Astrocyte (in vitro differentiated cells and primary cell): Measurements from ENCODE around the gene BIRC6. TPM values are rescaled to one million over a fixed set of nuclear protein-coding genes. Genes with fewer than 3 reads are reported as not detected.
"Not testable (repeated sequence)": the region's sequence is repeated elsewhere in the genome, so short reads cannot be mapped to it uniquely, and the experiment has no call there.

Experiments used
- DNase-seq: peaks from one replicate; pipeline ENCODE4 v3.0.0-alpha.2; 2010; ENCODE audit warnings: low read depth
- FAIRE-seq: peaks from 2 replicates; lab custom pipeline; 2011; peaks lifted over from hg19 to GRCh38; lab: Jason Lieb, UNC
- H2AFZ ChIP-seq: 2 replicates; pipeline ENCODE4 v1.6.0; 2012; ENCODE audit warnings: low read depth, low read length, inconsistent platforms
- H3K27ac ChIP-seq: 2 replicates; pipeline ENCODE4 v1.5.1; 2011; ENCODE audit warnings: low read depth, low read length, inconsistent platforms
- H3K27me3 ChIP-seq: 2 replicates; pipeline ENCODE4 v1.6.0; 2011; ENCODE audit warnings: low read length, inconsistent platforms; ENCODE audit not compliant: insufficient read depth
- H3K36me3 ChIP-seq: 2 replicates; pipeline ENCODE4 v1.5.1; 2011; ENCODE audit warnings: low read length, inconsistent platforms; ENCODE audit not compliant: insufficient read depth
- H3K4me1 ChIP-seq: 2 replicates; pipeline ENCODE4 v1.5.1; 2011; ENCODE audit warnings: low read length, inconsistent platforms; ENCODE audit not compliant: insufficient read depth
- H3K4me2 ChIP-seq: 2 replicates; pipeline ENCODE4 v1.6.0; 2012; ENCODE audit warnings: low read length, inconsistent platforms
- H3K4me3 ChIP-seq: 2 replicates; pipeline ENCODE4 v1.5.1; 2011; ENCODE audit warnings: low read depth, mild to moderate bottlenecking, low read length, inconsistent platforms; ENCODE audit not compliant: insufficient read depth
- H3K79me2 ChIP-seq: 2 replicates; pipeline ENCODE4 v1.6.0; 2012; ENCODE audit warnings: mild to moderate bottlenecking, low read length, inconsistent platforms; ENCODE audit not compliant: insufficient read depth
- H3K9ac ChIP-seq: 2 replicates; pipeline ENCODE4 v1.6.0; 2012; ENCODE audit warnings: mild to moderate bottlenecking, low read length, inconsistent platforms
- H3K9me3 ChIP-seq: 2 replicates; pipeline ENCODE4 v1.5.1; 2012; ENCODE audit warnings: low read depth, mild to moderate bottlenecking, low read length, inconsistent platforms; ENCODE audit not compliant: insufficient read depth
- H4K20me1 ChIP-seq: 2 replicates; pipeline ENCODE4 v1.6.0; 2012; ENCODE audit warnings: low read length, inconsistent platforms; ENCODE audit not compliant: insufficient read depth
- H3K27ac Mint-ChIP-seq: one replicate; pipeline ENCODE4 v1.8.0; 2021; ENCODE audit warnings: mild to moderate bottlenecking, mixed read lengths; ENCODE audit not compliant: unreplicated experiment
- H3K27me3 Mint-ChIP-seq: one replicate; pipeline ENCODE4 v1.8.0; 2021; ENCODE audit warnings: low read depth, mixed read lengths; ENCODE audit not compliant: unreplicated experiment
- H3K36me3 Mint-ChIP-seq: one replicate; pipeline ENCODE4 v1.8.0; 2021; ENCODE audit warnings: low read depth, mixed read lengths; ENCODE audit not compliant: unreplicated experiment
- H3K4me1 Mint-ChIP-seq: one replicate; pipeline ENCODE4 v1.8.0; 2021; ENCODE audit warnings: low read depth, mixed read lengths; ENCODE audit not compliant: unreplicated experiment
- H3K4me3 Mint-ChIP-seq: one replicate; pipeline ENCODE4 v1.8.0; 2021; ENCODE audit warnings: mild to moderate bottlenecking, moderate library complexity, mixed read lengths; ENCODE audit not compliant: unreplicated experiment
- H3K9me3 Mint-ChIP-seq: one replicate; pipeline ENCODE4 v1.8.0; 2021; ENCODE audit warnings: mild to moderate bottlenecking, mixed read lengths; ENCODE audit not compliant: unreplicated experiment
- EZH2 ChIP-seq: IDR thresholded peaks from 2 replicates; pipeline ENCODE4 v1.6.1; 2012; ENCODE audit warnings: mild to moderate bottlenecking, low read length, inconsistent platforms; ENCODE audit not compliant: insufficient read depth
- total RNA-seq: library from RNA; stranded (reverse); gene quantifications from 2 replicates; pipeline ENCODE4 v1.2.1, GENCODE V29; 2021
- TF ChIP-seq, protein P1 (sequence below): IDR thresholded peaks from 2 replicates; pipeline ENCODE4 v1.5.1; 2011; ENCODE audit warnings: low read depth, mild to moderate bottlenecking, inconsistent platforms, low read length, moderate library complexity; ENCODE audit not compliant: insufficient read depth

BIRC6 gene
- total RNA-seq, 1 donor from 2014 or later: 86.1 TPM

DNA sequence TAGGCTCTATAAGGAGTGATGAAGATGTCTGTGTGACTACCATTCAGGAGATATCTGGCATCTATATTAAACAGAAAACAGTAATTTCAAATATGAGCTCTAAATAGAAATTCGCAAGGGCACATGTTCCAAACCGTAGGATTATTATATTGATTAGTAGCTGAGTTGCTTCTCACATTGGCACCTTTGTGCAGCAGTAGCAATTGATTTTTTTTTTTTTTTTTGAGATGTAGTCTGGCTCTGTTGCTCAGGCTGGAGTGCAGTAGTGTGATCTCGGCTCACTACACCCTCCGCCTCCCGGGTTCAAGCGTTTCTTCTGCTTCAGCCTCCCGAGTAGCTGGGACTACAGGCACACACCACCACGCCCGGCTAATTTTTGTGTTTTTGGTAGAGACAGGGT, 12.4 kb downstream of the BIRC6 start:
- DNase-seq (no peak), FAIRE-seq (no peak)
- Histone ChIP-seq H3K36me3 (no peaks in the 10 kb centered on the region), H2AFZ (no peak overlapping the region), H3K27me3 (no peaks in the 10 kb centered on the region), H3K4me1 (no peaks in the 10 kb centered on the region), H3K79me2 (peaks cover 100% of the 10 kb centered on the region), H3K27ac (no peak overlapping the region), H4K20me1 (peaks cover 97% of the 10 kb centered on the region), H3K4me2 (no peak overlapping the region), H3K9me3 (no peaks in the 10 kb centered on the region), H3K4me3 (no peak overlapping the region), H3K9ac (no peak overlapping the region)
- TF ChIP-seq EZH2: no peak
- TF ChIP-seq, protein P1, sequence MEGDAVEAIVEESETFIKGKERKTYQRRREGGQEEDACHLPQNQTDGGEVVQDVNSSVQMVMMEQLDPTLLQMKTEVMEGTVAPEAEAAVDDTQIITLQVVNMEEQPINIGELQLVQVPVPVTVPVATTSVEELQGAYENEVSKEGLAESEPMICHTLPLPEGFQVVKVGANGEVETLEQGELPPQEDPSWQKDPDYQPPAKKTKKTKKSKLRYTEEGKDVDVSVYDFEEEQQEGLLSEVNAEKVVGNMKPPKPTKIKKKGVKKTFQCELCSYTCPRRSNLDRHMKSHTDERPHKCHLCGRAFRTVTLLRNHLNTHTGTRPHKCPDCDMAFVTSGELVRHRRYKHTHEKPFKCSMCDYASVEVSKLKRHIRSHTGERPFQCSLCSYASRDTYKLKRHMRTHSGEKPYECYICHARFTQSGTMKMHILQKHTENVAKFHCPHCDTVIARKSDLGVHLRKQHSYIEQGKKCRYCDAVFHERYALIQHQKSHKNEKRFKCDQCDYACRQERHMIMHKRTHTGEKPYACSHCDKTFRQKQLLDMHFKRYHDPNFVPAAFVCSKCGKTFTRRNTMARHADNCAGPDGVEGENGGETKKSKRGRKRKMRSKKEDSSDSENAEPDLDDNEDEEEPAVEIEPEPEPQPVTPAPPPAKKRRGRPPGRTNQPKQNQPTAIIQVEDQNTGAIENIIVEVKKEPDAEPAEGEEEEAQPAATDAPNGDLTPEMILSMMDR: no peak
- no peak overlapping the region for H3K4me3 Mint-ChIP-seq
- no peaks in the 10 kb centered on the region for H3K27me3 Mint-ChIP-seq
- H3K27ac Mint-ChIP-seq: no peak overlapping the region
- peaks cover 7% of the 10 kb centered on the region for H3K36me3 Mint-ChIP-seq
- H3K4me1 Mint-ChIP-seq: peaks cover 6% of the 10 kb centered on the region
- H3K9me3 Mint-ChIP-seq: no peaks in the 10 kb centered on the region

DNA sequence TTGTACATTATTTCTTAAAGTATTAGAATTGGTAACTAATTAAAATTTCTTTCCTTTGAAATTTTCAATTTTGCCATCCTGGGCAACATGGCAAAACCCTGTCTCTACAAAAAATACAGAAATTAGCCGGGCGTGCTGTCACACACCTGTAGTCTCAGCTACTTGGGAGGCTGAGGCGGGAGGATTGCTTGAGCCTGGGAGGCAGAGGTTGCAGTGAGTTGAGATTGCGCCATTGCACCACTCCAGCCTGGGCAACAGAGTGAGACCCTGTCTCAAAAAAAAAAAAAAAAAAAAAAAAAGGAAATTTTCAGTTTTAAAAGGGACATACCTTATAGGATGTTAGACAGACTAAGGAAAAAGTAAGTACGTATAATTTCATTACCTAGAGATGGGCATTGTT, 14.1 kb downstream of the BIRC6 start:
- H3K27ac Mint-ChIP-seq, DNase-seq, H3K4me3 ChIP-seq, FAIRE-seq, H2AFZ ChIP-seq, H3K9ac ChIP-seq, H3K27me3 ChIP-seq, H3K4me1 Mint-ChIP-seq, H3K9me3 ChIP-seq, H3K36me3 Mint-ChIP-seq, H3K4me3 Mint-ChIP-seq, H3K4me2 ChIP-seq, H3K27ac ChIP-seq, H3K36me3 ChIP-seq, H3K27me3 Mint-ChIP-seq, H3K4me1 ChIP-seq, H3K9me3 Mint-ChIP-seq: not testable (repeated sequence)
- H4K20me1 ChIP-seq: peaks cover 95% of the 10 kb centered on the region
- H3K79me2 ChIP-seq: peaks cover 98% of the 10 kb centered on the region

DNA sequence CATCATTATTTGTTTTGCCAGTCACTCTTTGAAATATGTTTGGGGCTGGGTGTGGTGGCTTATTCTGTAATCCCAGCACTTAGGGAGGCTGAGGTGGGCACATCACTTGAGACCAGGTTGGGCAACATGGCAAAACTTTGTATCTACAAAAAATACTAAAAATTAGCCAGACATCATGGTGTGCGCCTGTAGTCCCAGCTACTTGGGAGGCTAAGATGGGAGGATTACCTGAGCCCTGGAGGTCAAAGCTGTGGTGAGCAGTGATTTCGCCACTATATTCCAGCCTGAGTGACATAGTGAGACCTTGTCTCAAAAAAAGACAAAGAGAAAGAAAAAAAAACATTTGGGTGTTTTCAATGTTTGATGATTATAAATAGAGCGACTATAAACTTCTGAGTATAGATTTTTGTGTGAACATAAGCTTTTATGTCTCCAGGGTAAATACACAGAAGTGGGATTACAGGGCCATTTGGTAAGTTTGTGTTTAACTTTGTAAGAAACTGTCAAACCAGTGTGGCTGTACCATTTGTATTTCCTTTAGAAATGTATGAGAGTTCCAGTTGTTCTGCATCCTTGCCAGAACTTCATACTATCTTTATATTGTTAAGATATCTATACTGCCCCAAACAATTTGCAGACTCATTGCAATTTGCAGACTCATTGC, 15.8 kb downstream of the BIRC6 start:
- peaks cover 98% of the 10 kb centered on the region for H3K79me2 ChIP-seq
- H2AFZ ChIP-seq: no peak overlapping the region
- no peak overlapping the region for H3K9ac ChIP-seq
- H4K20me1 ChIP-seq: peaks cover 96% of the 10 kb centered on the region
- no peak overlapping the region for H3K4me3 ChIP-seq
- H3K4me2 ChIP-seq: no peak overlapping the region
- no peaks in the 10 kb centered on the region for H3K27me3 ChIP-seq
- Mint-ChIP-seq H3K4me1 (peaks cover 11% of the 10 kb centered on the region), H3K36me3 (peaks cover 2% of the 10 kb centered on the region), H3K4me3 (no peak overlapping the region), H3K9me3 (no peaks in the 10 kb centered on the region), H3K27me3 (no peaks in the 10 kb centered on the region), H3K27ac (no peak overlapping the region)
- no peaks in the 10 kb centered on the region for H3K9me3 ChIP-seq
- no peaks in the 10 kb centered on the region for H3K36me3 ChIP-seq
- TF ChIP-seq EZH2: no peak
- TF ChIP-seq, protein P1: no peak
- FAIRE-seq: no peak
- no peak for DNase-seq
- H3K4me1 ChIP-seq: no peaks in the 10 kb centered on the region
- H3K27ac ChIP-seq: no peak overlapping the region
